DOHH2 (cell line): ENCODE data around the gene WDFY4.

ENCODE experiments used
- EZH2phosphoT487 ChIP-seq: fragments of 200-600 bp; sonication (generic); IDR thresholded peaks from 2 replicates; pipeline ENCODE4 v1.6.1; 2017; ENCODE audit warnings: borderline replicate concordance, mild to moderate bottlenecking, antibody characterized with exemption, low read length, moderate library complexity, mixed read lengths
- TF ChIP-seq, protein P1 (sequence below): fragments of 200-600 bp; sonication (generic); IDR thresholded peaks from one replicate; pipeline ENCODE4 v1.5.1; 2014; ENCODE audit warnings: antibody characterized with exemption, mild to moderate bottlenecking, low read depth, low read length; ENCODE audit not compliant: poor library complexity, severe bottlenecking

DNA sequence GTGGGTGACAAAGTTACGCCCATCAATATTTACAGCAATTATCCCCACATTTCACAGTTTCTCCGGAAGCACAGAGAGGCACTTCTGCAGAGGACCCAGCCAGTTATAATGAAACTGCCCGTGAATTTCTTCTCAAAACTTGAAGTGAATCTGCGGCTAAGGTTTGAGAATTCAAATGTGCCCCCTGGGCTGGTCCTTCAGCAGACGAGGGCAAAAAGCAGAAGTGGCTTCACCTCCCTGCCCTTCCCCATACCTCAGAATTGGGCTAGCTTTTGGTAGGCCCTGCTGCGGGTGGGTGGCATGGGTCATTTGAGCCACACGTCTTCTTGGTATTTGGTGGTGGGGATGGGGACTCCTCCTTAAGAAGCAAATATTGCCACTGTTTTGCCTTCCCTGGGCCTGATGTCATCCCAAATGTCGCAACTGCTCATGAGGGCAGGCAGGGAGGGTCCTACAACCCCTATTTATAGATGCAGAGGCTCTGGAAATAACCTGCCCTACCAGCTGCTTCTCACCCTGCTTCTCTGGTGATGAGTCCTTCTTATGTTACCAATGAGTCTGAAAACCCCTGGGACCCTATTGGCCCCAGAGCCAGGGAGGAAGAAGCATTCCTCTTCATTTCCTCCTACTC, 16.6 kb upstream of the WDFY4 start:
- TF ChIP-seq, protein P1, sequence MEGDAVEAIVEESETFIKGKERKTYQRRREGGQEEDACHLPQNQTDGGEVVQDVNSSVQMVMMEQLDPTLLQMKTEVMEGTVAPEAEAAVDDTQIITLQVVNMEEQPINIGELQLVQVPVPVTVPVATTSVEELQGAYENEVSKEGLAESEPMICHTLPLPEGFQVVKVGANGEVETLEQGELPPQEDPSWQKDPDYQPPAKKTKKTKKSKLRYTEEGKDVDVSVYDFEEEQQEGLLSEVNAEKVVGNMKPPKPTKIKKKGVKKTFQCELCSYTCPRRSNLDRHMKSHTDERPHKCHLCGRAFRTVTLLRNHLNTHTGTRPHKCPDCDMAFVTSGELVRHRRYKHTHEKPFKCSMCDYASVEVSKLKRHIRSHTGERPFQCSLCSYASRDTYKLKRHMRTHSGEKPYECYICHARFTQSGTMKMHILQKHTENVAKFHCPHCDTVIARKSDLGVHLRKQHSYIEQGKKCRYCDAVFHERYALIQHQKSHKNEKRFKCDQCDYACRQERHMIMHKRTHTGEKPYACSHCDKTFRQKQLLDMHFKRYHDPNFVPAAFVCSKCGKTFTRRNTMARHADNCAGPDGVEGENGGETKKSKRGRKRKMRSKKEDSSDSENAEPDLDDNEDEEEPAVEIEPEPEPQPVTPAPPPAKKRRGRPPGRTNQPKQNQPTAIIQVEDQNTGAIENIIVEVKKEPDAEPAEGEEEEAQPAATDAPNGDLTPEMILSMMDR, result no peak
- TF ChIP-seq EZH2phosphoT487, result no peak
